GM12801 (cell line): Measurements from ENCODE around the gene GNAI3.

Experiments
- CTCF ChIP-seq: IDR thresholded peaks from one replicate; pipeline ENCODE4 v1.5.1; 2011; ENCODE audit warnings: control low read depth; ENCODE audit not compliant: insufficient read length; ENCODE audit errors: extremely low read depth

GNAI3 gene

GRCh38 chr1:109650609-109651008, 102.2 kb downstream of the GNAI3 start:
- TF ChIP-seq CTCF = no peak

GRCh38 chr1:109652402-109652801, 104.0 kb downstream of the GNAI3 start:
- TF ChIP-seq CTCF = no peak

GRCh38 chr1:109653306-109653705, 104.9 kb downstream of the GNAI3 start:
- no peak for TF ChIP-seq CTCF

- no peak for TF ChIP-seq CTCF
Observed at GRCh38 chr1:109654519-109654918, 106.1 kb downstream of the GNAI3 start.

GRCh38 chr1:109655615-109656519, 107.5 kb downstream of the GNAI3 start, which contains the start of gene GSTM4:
Gene GSTM4 (plus strand): TSS chr1:109656099. CDS start chr1:109656390, 291 bp downstream.
- no peak for TF ChIP-seq CTCF

GRCh38 chr1:109657395-109657794, 109.0 kb downstream of the GNAI3 start:
- no peak for TF ChIP-seq CTCF

- TF ChIP-seq CTCF = no peak
Observed at GRCh38 chr1:109657970-109658369, 109.6 kb downstream of the GNAI3 start.
